Liver (tissue), 9 donors: ENCODE data around the gene MYO9B. TPM values are rescaled to one million over a fixed set of nuclear protein-coding genes. Genes with fewer than 3 reads are reported as not detected.

ENCODE experiments used
- DNase-seq: peaks from one replicate; pipeline ENCODE4 v3.0.0-alpha.2; 2017; ENCODE audit warnings: low spot score
- H3K27ac ChIP-seq, 2 donors: one replicate each; pipeline ENCODE4 v1.7.0; 2013; ENCODE audit warnings: inconsistent platforms in 2 of 2, low read length in 2 of 2, control low read depth in 1 of 2, low read depth in 1 of 2, mild to moderate bottlenecking in 1 of 2
- H3K27me3 ChIP-seq, 4 donors: one replicate each; pipeline versions ENCODE4 v1.6.1 to v1.7.0; 2013; ENCODE audit warnings: low read length in 3 of 4, inconsistent platforms in 1 of 4, mild to moderate bottlenecking in 1 of 4, moderate library complexity in 1 of 4; ENCODE audit not compliant: control insufficient read depth in 4 of 4, insufficient read depth in 4 of 4
- H3K36me3 ChIP-seq, 4 donors: one replicate each; pipeline versions ENCODE4 v1.6.1 to v1.7.0; 2013; ENCODE audit warnings: low read length in 3 of 4, mild to moderate bottlenecking in 3 of 4, low read depth in 1 of 4, moderate library complexity in 1 of 4; ENCODE audit not compliant: control insufficient read depth in 4 of 4, insufficient read depth in 3 of 4
- H3K4me1 ChIP-seq, 4 donors: one replicate each; pipeline versions ENCODE4 v1.6.1 to v1.7.0; 2013; ENCODE audit warnings: low read length in 3 of 4, mild to moderate bottlenecking in 3 of 4, moderate library complexity in 1 of 4; ENCODE audit not compliant: control insufficient read depth in 4 of 4, insufficient read depth in 4 of 4
- H3K4me3 ChIP-seq, 3 donors: one replicate each; pipeline versions ENCODE4 v1.6.1 to v1.7.0; 2013; ENCODE audit warnings: low read length in 3 of 3, control low read depth in 1 of 3, low read depth in 1 of 3, mild to moderate bottlenecking in 1 of 3
- H3K9ac ChIP-seq, 2 donors: one replicate each; pipeline ENCODE4 v1.7.0; 2013; ENCODE audit warnings: low read length in 2 of 2, mild to moderate bottlenecking in 2 of 2, moderate library complexity in 2 of 2, control low read depth in 1 of 2, low read depth in 1 of 2
- H3K9me3 ChIP-seq, 4 donors: one replicate each; pipeline versions ENCODE4 v1.6.1 to v1.7.0; 2013; ENCODE audit warnings: low read length in 3 of 4; ENCODE audit not compliant: control insufficient read depth in 4 of 4
- EGR1 ChIP-seq, 2 donors: IDR thresholded peaks; 2 replicates each; pipeline ENCODE4 v1.6.1; 2016 to 2018; ENCODE audit warnings: antibody characterized with exemption in 2 of 2, low read depth in 2 of 2
- FOXA1 ChIP-seq: IDR thresholded peaks from 2 replicates; pipeline ENCODE4 v1.6.1; 2016; ENCODE audit warnings: antibody characterized with exemption
- GABPA ChIP-seq, 2 donors: IDR thresholded peaks in 1 of 2; conservative IDR thresholded peaks in 1 of 2; 2 replicates each; pipeline ENCODE4 v1.6.1; 2016; ENCODE audit warnings: antibody characterized with exemption in 2 of 2, mild to moderate bottlenecking in 1 of 2, moderate library complexity in 1 of 2
- HNF4A ChIP-seq, 2 donors: conservative IDR thresholded peaks; 2 replicates each; pipeline ENCODE4 v1.6.1; 2016; ENCODE audit warnings: antibody characterized with exemption in 2 of 2, mild to moderate bottlenecking in 2 of 2
- HNF4G ChIP-seq: IDR thresholded peaks from 2 replicates; pipeline ENCODE4 v1.6.1; 2016; ENCODE audit warnings: antibody characterized with exemption
- JUND ChIP-seq, 2 donors: IDR thresholded peaks; 2 replicates each; pipeline ENCODE4 v1.6.1; 2016; ENCODE audit warnings: antibody characterized with exemption in 2 of 2
- NR2F2 ChIP-seq: IDR thresholded peaks from 2 replicates; pipeline ENCODE4 v1.6.1; 2016; ENCODE audit warnings: antibody characterized with exemption
- RXRA ChIP-seq, 2 donors: IDR thresholded peaks; 2 replicates each; pipeline ENCODE4 v1.6.1; 2017 to 2018; ENCODE audit warnings: antibody characterized with exemption in 2 of 2, mild to moderate bottlenecking in 1 of 2
- SP1 ChIP-seq: IDR thresholded peaks from 2 replicates; pipeline ENCODE4 v1.6.1; 2018; ENCODE audit warnings: antibody characterized with exemption, mild to moderate bottlenecking
- YY1 ChIP-seq: IDR thresholded peaks from 2 replicates; pipeline ENCODE4 v1.6.1; 2016; ENCODE audit warnings: antibody characterized with exemption, mild to moderate bottlenecking
- WGBS: extraction: QIAGEN DNeasy Blood & Tissue Kit; methylation state at CpG from one replicate; pipeline ENCODE4 v1.1.7; 2013; 5-methylcytosine and 5-hydroxymethylcytosine counted together
- polyA plus RNA-seq, 2 donors: library from polyadenylated mRNA; stranded (reverse) in 1 of 2; unstranded in 1 of 2; fragments of 200-250 nt in 1 of 2; fragments of >200 nt in 1 of 2; fragmentation: Nextera tagmentation in 1 of 2; extraction: Ambion mirVana in 1 of 2; gene quantifications; one replicate each; pipeline versions ENCODE4 v1.2.1 to v1.2.3, GENCODE V29; 2013 to 2015
- total RNA-seq, 2 donors: library from RNA; depleted of rRNA; stranded (reverse); fragments of >200 nt; gene quantifications; one replicate each; pipeline ENCODE4 v1.2.3, GENCODE V29; 2014
- TF ChIP-seq, protein P1 (sequence below): IDR thresholded peaks from 2 replicates; pipeline ENCODE4 v1.6.1; 2016; ENCODE audit warnings: antibody characterized with exemption
- TF ChIP-seq, protein P2 (sequence below): IDR thresholded peaks from 2 replicates; pipeline ENCODE4 v1.6.1; 2016; ENCODE audit warnings: antibody characterized with exemption
- TF ChIP-seq, protein P3 (sequence below): IDR thresholded peaks from 2 replicates; pipeline ENCODE4 v1.6.1; 2016; ENCODE audit warnings: antibody characterized with exemption
- TF ChIP-seq, protein P4 (sequence below): fragments of 150-350 bp; IDR thresholded peaks from 2 replicates; pipeline ENCODE4 v1.5.1; 2017; ENCODE audit warnings: improper control_type of control experiment, low read depth, low read length; ENCODE audit not compliant: missing input control
- donor health status: healthy.
- donor health status: healthy.
- donor health status: healthy.
- donor health status: healthy.
- donor health status: healthy.

MYO9B gene
- total and polyA plus RNA-seq, 4 donors = 9.1 to 32.5 (median 21.0) TPM

DNA sequence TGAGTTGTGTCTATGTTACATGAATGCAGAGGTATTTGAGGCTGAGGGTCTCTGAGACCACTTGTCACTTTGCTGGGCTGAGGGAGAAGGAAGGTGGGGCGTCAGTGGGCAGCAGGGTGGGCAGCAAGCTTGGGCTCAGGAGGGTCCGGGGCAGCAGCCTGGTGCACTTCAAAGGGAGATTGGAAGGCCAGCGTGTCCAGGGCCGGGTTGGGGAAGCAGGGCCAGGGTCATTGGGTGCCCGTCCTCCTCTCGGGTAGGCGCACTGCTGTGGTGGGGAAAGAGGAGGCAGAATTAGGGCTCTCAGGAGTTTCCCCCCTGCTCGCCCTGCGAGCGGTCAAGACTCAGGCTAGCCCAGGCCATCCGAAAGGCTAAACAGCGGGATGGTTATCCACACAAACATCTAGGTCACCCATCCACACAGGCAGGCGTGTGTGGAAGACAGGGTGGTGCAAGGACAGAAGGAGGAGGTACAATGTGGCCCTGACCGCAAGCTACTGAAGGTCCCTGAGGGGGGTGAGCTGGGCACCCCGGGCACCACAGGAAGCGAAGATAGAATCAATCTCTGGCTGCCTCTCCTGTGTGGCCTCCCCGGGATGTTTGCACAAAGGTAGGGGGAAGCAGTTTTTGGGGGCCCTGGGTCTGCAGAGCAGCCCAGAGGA lies 37.7 kb downstream of the MYO9B start:
- Histone ChIP-seq H3K4me1 (peaks cover 19 to 40% (median 36%) of the 10 kb centered on the region in 4 donors), H3K27ac (peak overlapping the region; percentile 49 to 61), H3K9me3 (no peaks in the 10 kb centered on the region), H3K27me3 (no peaks in the 10 kb centered on the region), H3K4me3 (no peak overlapping the region), H3K36me3 (peaks cover 0 to 3% (median 0%) of the 10 kb centered on the region in 4 donors), H3K9ac (no peak overlapping the region)
- no peak for DNase-seq
- TF ChIP-seq HNF4G = no peak
- TF ChIP-seq, protein P1, sequence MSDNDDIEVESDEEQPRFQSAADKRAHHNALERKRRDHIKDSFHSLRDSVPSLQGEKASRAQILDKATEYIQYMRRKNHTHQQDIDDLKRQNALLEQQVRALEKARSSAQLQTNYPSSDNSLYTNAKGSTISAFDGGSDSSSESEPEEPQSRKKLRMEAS = no peak
- peak in 1 of 2 donors; percentile 30 for TF ChIP-seq RXRA (IDR thresholded peaks at IDR 0.05)
- TF ChIP-seq EGR1 (IDR thresholded peaks at IDR 0.05; ENCODE audit: low read depth in 2 of 2) = no peak
- whole genome bisulfite sequencing = 58% methylated on average over 17 of the region's 17 CpGs

GRCh38 chr19:17114414-17114831 lies 38.8 kb downstream of the MYO9B start:
- 76% methylated on average over 12 of the region's 12 CpGs for WGBS
- Histone ChIP-seq H3K36me3 (peaks cover 0 to 4% (median 1%) of the 10 kb centered on the region in 4 donors), H3K4me3 (no peak overlapping the region), H3K27ac (peak overlapping the region in 1 of 2 donors; percentile 49), H3K27me3 (no peaks in the 10 kb centered on the region), H3K9me3 (no peaks in the 10 kb centered on the region), H3K4me1 (peaks cover 19 to 40% (median 36%) of the 10 kb centered on the region in 4 donors), H3K9ac (no peak overlapping the region)
- TF ChIP-seq HNF4G (no peak), YY1 (no peak), EGR1 (IDR thresholded peaks at IDR 0.05; ENCODE audit: low read depth in 2 of 2) (no peak), JUND (IDR thresholded peaks at IDR 0.05) (no peak)
- TF ChIP-seq, protein P2, sequence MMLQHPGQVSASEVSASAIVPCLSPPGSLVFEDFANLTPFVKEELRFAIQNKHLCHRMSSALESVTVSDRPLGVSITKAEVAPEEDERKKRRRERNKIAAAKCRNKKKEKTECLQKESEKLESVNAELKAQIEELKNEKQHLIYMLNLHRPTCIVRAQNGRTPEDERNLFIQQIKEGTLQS = no peak
- TF ChIP-seq, protein P3, sequence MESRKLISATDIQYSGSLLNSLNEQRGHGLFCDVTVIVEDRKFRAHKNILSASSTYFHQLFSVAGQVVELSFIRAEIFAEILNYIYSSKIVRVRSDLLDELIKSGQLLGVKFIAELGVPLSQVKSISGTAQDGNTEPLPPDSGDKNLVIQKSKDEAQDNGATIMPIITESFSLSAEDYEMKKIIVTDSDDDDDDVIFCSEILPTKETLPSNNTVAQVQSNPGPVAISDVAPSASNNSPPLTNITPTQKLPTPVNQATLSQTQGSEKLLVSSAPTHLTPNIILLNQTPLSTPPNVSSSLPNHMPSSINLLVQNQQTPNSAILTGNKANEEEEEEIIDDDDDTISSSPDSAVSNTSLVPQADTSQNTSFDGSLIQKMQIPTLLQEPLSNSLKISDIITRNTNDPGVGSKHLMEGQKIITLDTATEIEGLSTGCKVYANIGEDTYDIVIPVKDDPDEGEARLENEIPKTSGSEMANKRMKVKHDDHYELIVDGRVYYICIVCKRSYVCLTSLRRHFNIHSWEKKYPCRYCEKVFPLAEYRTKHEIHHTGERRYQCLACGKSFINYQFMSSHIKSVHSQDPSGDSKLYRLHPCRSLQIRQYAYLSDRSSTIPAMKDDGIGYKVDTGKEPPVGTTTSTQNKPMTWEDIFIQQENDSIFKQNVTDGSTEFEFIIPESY = no peak
- TF ChIP-seq, protein P4, sequence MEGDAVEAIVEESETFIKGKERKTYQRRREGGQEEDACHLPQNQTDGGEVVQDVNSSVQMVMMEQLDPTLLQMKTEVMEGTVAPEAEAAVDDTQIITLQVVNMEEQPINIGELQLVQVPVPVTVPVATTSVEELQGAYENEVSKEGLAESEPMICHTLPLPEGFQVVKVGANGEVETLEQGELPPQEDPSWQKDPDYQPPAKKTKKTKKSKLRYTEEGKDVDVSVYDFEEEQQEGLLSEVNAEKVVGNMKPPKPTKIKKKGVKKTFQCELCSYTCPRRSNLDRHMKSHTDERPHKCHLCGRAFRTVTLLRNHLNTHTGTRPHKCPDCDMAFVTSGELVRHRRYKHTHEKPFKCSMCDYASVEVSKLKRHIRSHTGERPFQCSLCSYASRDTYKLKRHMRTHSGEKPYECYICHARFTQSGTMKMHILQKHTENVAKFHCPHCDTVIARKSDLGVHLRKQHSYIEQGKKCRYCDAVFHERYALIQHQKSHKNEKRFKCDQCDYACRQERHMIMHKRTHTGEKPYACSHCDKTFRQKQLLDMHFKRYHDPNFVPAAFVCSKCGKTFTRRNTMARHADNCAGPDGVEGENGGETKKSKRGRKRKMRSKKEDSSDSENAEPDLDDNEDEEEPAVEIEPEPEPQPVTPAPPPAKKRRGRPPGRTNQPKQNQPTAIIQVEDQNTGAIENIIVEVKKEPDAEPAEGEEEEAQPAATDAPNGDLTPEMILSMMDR = no peak
- no peak for DNase-seq

GRCh38 chr19:17116996-17117702 lies 41.6 kb downstream of the MYO9B start:
- Histone ChIP-seq H3K36me3 (peaks cover 0 to 4% (median 0%) of the 10 kb centered on the region in 4 donors), H3K27ac (no peak overlapping the region), H3K4me3 (no peak overlapping the region), H3K9me3 (no peaks in the 10 kb centered on the region), H3K27me3 (no peaks in the 10 kb centered on the region), H3K4me1 (peaks cover 15 to 26% (median 24%) of the 10 kb centered on the region in 4 donors), H3K9ac (no peak overlapping the region)
- WGBS = 92% methylated on average over 14 of the region's 14 CpGs
- TF ChIP-seq, protein P4 = no peak
- TF ChIP-seq FOXA1 (no peak), NR2F2 (no peak), EGR1 (IDR thresholded peaks at IDR 0.05; ENCODE audit: low read depth in 2 of 2) (no peak), HNF4G (no peak), GABPA (IDR thresholded peaks at IDR 0.05 in 1 of 2, conservative IDR thresholded peaks at IDR 0.05 in 1 of 2) (no peak), JUND (IDR thresholded peaks at IDR 0.05) (no peak), HNF4A (conservative IDR thresholded peaks at IDR 0.05) (no peak), SP1 (no peak)
- TF ChIP-seq, protein P3 = no peak
- TF ChIP-seq, protein P1 = no peak
- no peak for DNase-seq
